Endothelial cell of umbilical vein (primary cell): Measurements from ENCODE around the gene CCT6B. TPM values are rescaled to one million over a fixed set of nuclear protein-coding genes. Genes with fewer than 3 reads are reported as not detected.

ENCODE experiments used
- BruUV-seq: library from RNA; stranded (reverse); fragments of 400-500 nt; replicated peaks from 2 replicates; lab custom pipeline; 2021; lab: Mats Ljungman, UMichigan
- CTCF ChIA-PET: fragments of 300-600, 350-600 bp; sonication (Branson Sonifier 250); formaldehyde crosslinking; loops from one replicate; lab custom pipeline; 2021; ENCODE audit warnings: antibody characterized with exemption, inconsistent platforms; lab: Charles Lee
- POLR2A ChIA-PET: fragments of 300-600, 350-600 bp; sonication (Branson Sonifier 250); formaldehyde crosslinking; loops from one replicate; lab custom pipeline; 2021; ENCODE audit warnings: antibody characterized with exemption, inconsistent platforms; lab: Charles Lee
- DNase-seq: peaks from one replicate; pipeline ENCODE4 v3.0.0-alpha.2; 2011; ENCODE audit warnings: low read depth, low spot score
- FAIRE-seq: peaks from 2 replicates; lab custom pipeline; 2011; peaks lifted over from hg19 to GRCh38; lab: Jason Lieb, UNC
- H2AFZ ChIP-seq: 2 replicates; pipeline ENCODE4 v1.6.0; 2012; ENCODE audit warnings: low read depth, low read length, control low read depth, inconsistent platforms
- H3K27ac ChIP-seq: 2 replicates; pipeline ENCODE4 v1.5.1; 2011; ENCODE audit warnings: low read depth, mild to moderate bottlenecking, control low read depth, low read length, moderate library complexity; ENCODE audit not compliant: insufficient read depth
- H3K27me3 ChIP-seq, 2 experiments: 2 replicates each; pipeline versions ENCODE4 v1.6.0 to v1.6.1; 2011; ENCODE audit warnings: low read length in 2 of 2, mixed read lengths in 1 of 2; ENCODE audit not compliant: control insufficient read depth in 2 of 2, insufficient read depth in 2 of 2
- H3K36me3 ChIP-seq, 2 experiments: 2 replicates in 1 of 2; 3 replicates in 1 of 2; pipeline ENCODE4 v1.5.1; 2011; ENCODE audit warnings: low read length in 2 of 2, mild to moderate bottlenecking in 1 of 2, moderate library complexity in 1 of 2; ENCODE audit not compliant: control insufficient read depth in 2 of 2, insufficient read depth in 2 of 2; ENCODE audit errors: extremely low read depth in 1 of 2
- H3K4me1 ChIP-seq: 3 replicates; pipeline ENCODE4 v1.5.1; 2011; ENCODE audit warnings: mild to moderate bottlenecking, low read length; ENCODE audit not compliant: control insufficient read depth, insufficient read depth; ENCODE audit errors: extremely low read depth
- H3K4me2 ChIP-seq: 2 replicates; pipeline ENCODE4 v1.6.1; 2011; ENCODE audit warnings: low read length, control low read depth, mixed read lengths; ENCODE audit not compliant: insufficient read depth
- H3K4me3 ChIP-seq, 3 experiments: fragments of 200-600 bp in 1 of 3; sonication (generic), shearing (Covaris generic) in 1 of 3; replicated peaks in 1 of 3; 2 replicates each; pipeline ENCODE4 v1.5.1; 2011 to 2016; ENCODE audit warnings: control low read depth in 3 of 3, low read length in 3 of 3, mild to moderate bottlenecking in 2 of 3, inconsistent platforms in 1 of 3, low read depth in 1 of 3, moderate library complexity in 1 of 3; ENCODE audit not compliant: insufficient read depth in 1 of 3
- H3K79me2 ChIP-seq: 2 replicates; pipeline ENCODE4 v1.6.0; 2012; ENCODE audit warnings: low read length, inconsistent platforms; ENCODE audit not compliant: control insufficient read depth, insufficient read depth
- H3K9ac ChIP-seq: replicated peaks from 2 replicates; pipeline ENCODE3; 2011; ENCODE audit warnings: low read length, control low read depth; ENCODE audit not compliant: insufficient read depth; ENCODE audit errors: extremely low read depth
- H3K9me1 ChIP-seq: replicated peaks from 3 replicates; pipeline ENCODE4 v1.6.0; 2011; ENCODE audit warnings: mild to moderate bottlenecking, low read length; ENCODE audit not compliant: control insufficient read depth, insufficient read depth; ENCODE audit errors: extremely low read depth
- H3K9me3 ChIP-seq: replicated peaks from 2 replicates; pipeline ENCODE4 v1.5.1; 2012; ENCODE audit warnings: low read length, inconsistent platforms; ENCODE audit not compliant: control insufficient read depth, insufficient read depth
- H4K20me1 ChIP-seq: replicated peaks from 2 replicates; pipeline ENCODE3; 2011; ENCODE audit warnings: mild to moderate bottlenecking, low read length; ENCODE audit not compliant: control insufficient read depth, insufficient read depth; ENCODE audit errors: extremely low read depth
- EZH2 ChIP-seq: IDR thresholded peaks from 2 replicates; pipeline ENCODE4 v1.6.1; 2012; ENCODE audit warnings: borderline replicate concordance, low read depth, mild to moderate bottlenecking, moderate library complexity, low read length, inconsistent platforms; ENCODE audit not compliant: severe bottlenecking
- FOS ChIP-seq: IDR thresholded peaks from 2 replicates; pipeline ENCODE4 v1.6.1; 2011; ENCODE audit warnings: mild to moderate bottlenecking, low read length, moderate library complexity, borderline replicate concordance; ENCODE audit not compliant: insufficient read depth
- GATA2 ChIP-seq: IDR thresholded peaks from 2 replicates; pipeline ENCODE4 v1.7.0; 2011; ENCODE audit warnings: low read depth, mild to moderate bottlenecking, moderate library complexity, mixed read lengths, low read length; ENCODE audit not compliant: insufficient read length, insufficient read depth
- JUN ChIP-seq: IDR thresholded peaks from 2 replicates; pipeline ENCODE4 v1.6.1; 2011; ENCODE audit warnings: borderline replicate concordance, low read depth; ENCODE audit not compliant: insufficient read length, insufficient read depth
- MYC ChIP-seq: IDR thresholded peaks from one replicate; pipeline ENCODE4 v1.6.1; 2011; ENCODE audit warnings: mild to moderate bottlenecking, low read depth, low read length
- POLR2A ChIP-seq: IDR thresholded peaks from 2 replicates; pipeline ENCODE4 v1.6.1; 2012; ENCODE audit warnings: low read depth, mild to moderate bottlenecking, control low read depth, low read length
- POLR2AphosphoS5 ChIP-seq: IDR thresholded peaks from 2 replicates; pipeline ENCODE4 v1.6.1; 2012; ENCODE audit warnings: low read depth, mild to moderate bottlenecking, control low read depth, low read length, moderate library complexity; ENCODE audit not compliant: insufficient read depth
- dilution Hi-C: fragments of 300-500 bp; cut with MboI; formaldehyde crosslinking; loops from one replicate; pipeline ENCODE4 v1.15.0; 2019; ENCODE audit warnings: low sequenced_read_pairs; ENCODE audit not compliant: extremely low pct_ligation_motif_present
- intact Hi-C: fragments of 100-400 bp; cut with micrococcal nuclease; formaldehyde crosslinking; loops from one replicate; pipeline ENCODE4 v1.10.0; 2022
- polyA plus RNA-seq, 4 experiments: library from polyadenylated mRNA; depleted of rRNA in 3 of 4; stranded (reverse) in 3 of 4; unstranded in 1 of 4; fragments of >200 nt; gene quantifications; 2 replicates each; pipeline versions ENCODE4 v1.2.1 to v1.2.3, GENCODE V29; 2011 to 2012; ENCODE audit warnings: missing spikeins in 1 of 4
- total RNA-seq: library from RNA; stranded (reverse); gene quantifications from 2 replicates; pipeline ENCODE4 v1.2.3, GENCODE V29; 2021
- TF ChIP-seq, protein P1 (sequence below), 2 donors: IDR thresholded peaks; 1 replicate in 1 of 2; 2 replicates in 1 of 2; pipeline ENCODE4 v1.5.1; 2011; ENCODE audit warnings: low read length in 2 of 2, mild to moderate bottlenecking in 2 of 2, moderate library complexity in 2 of 2, control low read depth in 1 of 2, inconsistent platforms in 1 of 2, low read depth in 1 of 2; ENCODE audit not compliant: insufficient read depth in 1 of 2; ENCODE audit errors: extremely low read depth in 1 of 2
- TF ChIP-seq, protein P2 (sequence below): IDR thresholded peaks from 2 replicates; pipeline ENCODE4 v1.6.1; 2011; ENCODE audit not compliant: insufficient read depth, insufficient read length

Gene CCT6B
- total and polyA plus RNA-seq, 2 donors (not counting 3 experiments of a cell fraction or from before 2014, with no cell fraction given), result 0.35 to 1.6 TPM

DNA sequence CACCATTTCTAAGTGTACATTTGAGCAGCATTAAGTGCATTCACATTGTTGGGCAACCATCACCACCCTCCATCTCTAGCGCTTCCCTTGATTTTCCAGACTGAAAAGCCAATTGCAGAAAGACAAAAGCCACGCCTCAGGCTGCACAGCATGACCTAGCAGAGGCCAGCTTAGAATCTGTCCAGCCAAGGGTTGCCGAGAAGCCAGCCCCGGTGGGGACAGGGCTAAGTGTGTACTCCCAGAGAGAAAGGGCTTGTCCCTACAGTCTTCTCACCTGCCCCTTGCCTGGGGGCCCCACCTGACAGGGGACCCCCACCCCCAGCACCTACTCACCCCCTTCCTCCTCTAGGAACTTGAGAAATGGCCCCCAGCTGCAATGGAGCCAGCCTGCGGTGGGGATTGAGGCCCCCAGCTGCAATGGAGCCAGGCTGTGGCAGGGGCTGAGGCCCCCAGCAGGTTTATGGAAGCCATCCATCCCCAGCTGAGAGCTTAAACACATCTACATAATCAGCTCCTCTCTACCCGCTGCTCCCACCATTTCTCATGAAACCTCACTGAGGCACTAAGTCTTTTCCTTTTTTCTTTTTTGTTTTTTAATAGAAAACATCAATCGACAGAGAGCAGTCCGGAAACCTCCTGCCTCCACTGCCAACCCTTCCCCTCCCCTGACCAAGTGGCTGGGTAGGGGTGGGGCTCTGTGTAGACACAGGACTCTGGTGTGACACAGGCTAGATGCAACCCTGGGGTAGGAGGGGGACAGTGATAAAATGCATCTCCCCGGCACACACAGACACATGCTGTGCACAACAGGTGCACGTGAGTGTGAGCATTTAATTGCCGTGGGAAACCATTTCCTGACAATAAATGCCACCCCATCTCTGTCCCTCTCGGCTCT is 77.9 kb downstream of the CCT6B start:
- no peak for TF ChIP-seq GATA2
- TF ChIP-seq EZH2, result no peak
- no peak for TF ChIP-seq JUN
- Histone ChIP-seq H3K4me1 (no peaks in the 10 kb centered on the region), H3K9me1 (no peaks in the 10 kb centered on the region), H4K20me1 (no peaks in the 10 kb centered on the region), H3K36me3 (no peaks in the 10 kb centered on the region), H2AFZ (no peak overlapping the region), H3K27me3 (peaks cover 0 to 4% of the 10 kb centered on the region in 2 experiments), H3K27ac (no peak overlapping the region), H3K9ac (no peak overlapping the region), H3K9me3 (no peaks in the 10 kb centered on the region), H3K79me2 (no peaks in the 10 kb centered on the region), H3K4me3 (no peak overlapping the region), H3K4me2 (no peak overlapping the region)
- FAIRE-seq, result no peak
- no peak for DNase-seq
- dilution Hi-C loops (no loop called here), intact Hi-C loops (no loop called here)
- no TSS peak for BruUV-seq
- POLR2A ChIA-PET, result no interaction called here
- CTCF ChIA-PET, result interaction anchor here (0.9 kb wide), 1 partner anchor 11 kb away, joined by 3 read pairs; no protein-coding TSS in a partner anchor

DNA sequence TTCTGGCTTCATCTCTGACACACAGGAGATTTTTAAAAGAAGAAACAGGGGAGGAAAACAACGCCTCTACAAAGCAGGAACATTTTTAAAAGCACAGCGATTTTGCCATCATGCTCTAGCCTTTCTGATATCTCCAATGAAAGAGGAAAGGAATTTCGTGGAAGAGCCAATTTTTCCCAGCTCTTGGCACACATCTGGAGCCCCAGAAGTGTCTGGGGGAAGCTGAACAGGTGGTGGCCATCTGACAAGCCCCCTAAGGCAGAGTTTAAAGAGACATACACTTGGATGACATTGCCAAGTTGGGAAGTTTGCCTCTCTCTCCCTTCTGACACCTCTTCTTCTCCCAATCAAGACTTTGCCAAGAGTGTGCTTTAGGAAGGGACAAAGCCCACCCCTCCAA is 82.1 kb downstream of the CCT6B start:
- Histone ChIP-seq H3K79me2 (no peaks in the 10 kb centered on the region), H3K27ac (no peak overlapping the region), H2AFZ (no peak overlapping the region), H3K9ac (no peak overlapping the region), H4K20me1 (no peaks in the 10 kb centered on the region), H3K27me3 (no peaks in the 10 kb centered on the region), H3K9me1 (no peaks in the 10 kb centered on the region), H3K9me3 (no peaks in the 10 kb centered on the region), H3K36me3 (no peaks in the 10 kb centered on the region), H3K4me3 (no peak overlapping the region), H3K4me2 (no peak overlapping the region), H3K4me1 (no peaks in the 10 kb centered on the region)
- FAIRE-seq, result no peak
- POLR2A ChIA-PET, result no interaction called here
- DNase-seq, result no peak
- dilution Hi-C loops, result no loop called here
- TF ChIP-seq MYC, result no peak
- TF ChIP-seq, protein P1, sequence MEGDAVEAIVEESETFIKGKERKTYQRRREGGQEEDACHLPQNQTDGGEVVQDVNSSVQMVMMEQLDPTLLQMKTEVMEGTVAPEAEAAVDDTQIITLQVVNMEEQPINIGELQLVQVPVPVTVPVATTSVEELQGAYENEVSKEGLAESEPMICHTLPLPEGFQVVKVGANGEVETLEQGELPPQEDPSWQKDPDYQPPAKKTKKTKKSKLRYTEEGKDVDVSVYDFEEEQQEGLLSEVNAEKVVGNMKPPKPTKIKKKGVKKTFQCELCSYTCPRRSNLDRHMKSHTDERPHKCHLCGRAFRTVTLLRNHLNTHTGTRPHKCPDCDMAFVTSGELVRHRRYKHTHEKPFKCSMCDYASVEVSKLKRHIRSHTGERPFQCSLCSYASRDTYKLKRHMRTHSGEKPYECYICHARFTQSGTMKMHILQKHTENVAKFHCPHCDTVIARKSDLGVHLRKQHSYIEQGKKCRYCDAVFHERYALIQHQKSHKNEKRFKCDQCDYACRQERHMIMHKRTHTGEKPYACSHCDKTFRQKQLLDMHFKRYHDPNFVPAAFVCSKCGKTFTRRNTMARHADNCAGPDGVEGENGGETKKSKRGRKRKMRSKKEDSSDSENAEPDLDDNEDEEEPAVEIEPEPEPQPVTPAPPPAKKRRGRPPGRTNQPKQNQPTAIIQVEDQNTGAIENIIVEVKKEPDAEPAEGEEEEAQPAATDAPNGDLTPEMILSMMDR (IDR thresholded peaks at IDR 0.05; ENCODE audit: extremely low read depth in 1 of 2, insufficient read depth in 1 of 2, low read depth in 1 of 2, low read length in 2 of 2), result no peak
- no peak for TF ChIP-seq EZH2
- TF ChIP-seq GATA2, result no peak
- TF ChIP-seq POLR2A, result no peak
- no peak for TF ChIP-seq FOS
- TF ChIP-seq, protein P2, sequence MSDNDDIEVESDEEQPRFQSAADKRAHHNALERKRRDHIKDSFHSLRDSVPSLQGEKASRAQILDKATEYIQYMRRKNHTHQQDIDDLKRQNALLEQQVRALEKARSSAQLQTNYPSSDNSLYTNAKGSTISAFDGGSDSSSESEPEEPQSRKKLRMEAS, result no peak
- TF ChIP-seq POLR2AphosphoS5, result no peak
- TF ChIP-seq JUN, result no peak
- intact Hi-C loops, result no loop called here
- no TSS peak for BruUV-seq
- CTCF ChIA-PET, result no interaction called here
